SU-DHL-6 (cell line): Measurements from ENCODE around the gene FUT9.

ENCODE experiments used
- EZH2phosphoT487 ChIP-seq: fragments of 200-600 bp; sonication (generic), shearing (Covaris generic); conservative IDR thresholded peaks from 2 replicates; pipeline ENCODE4 v1.6.1; 2018; ENCODE audit warnings: mild to moderate bottlenecking, antibody characterized with exemption, low read length, moderate library complexity, mixed read lengths
- TF ChIP-seq, protein P1 (sequence below): fragments of 200-600 bp; sonication (generic); IDR thresholded peaks from one replicate; pipeline ENCODE4 v1.5.1; 2017; ENCODE audit warnings: antibody characterized with exemption, mild to moderate bottlenecking, low read length, moderate library complexity; ENCODE audit not compliant: insufficient read depth, poor library complexity, severe bottlenecking

DNA sequence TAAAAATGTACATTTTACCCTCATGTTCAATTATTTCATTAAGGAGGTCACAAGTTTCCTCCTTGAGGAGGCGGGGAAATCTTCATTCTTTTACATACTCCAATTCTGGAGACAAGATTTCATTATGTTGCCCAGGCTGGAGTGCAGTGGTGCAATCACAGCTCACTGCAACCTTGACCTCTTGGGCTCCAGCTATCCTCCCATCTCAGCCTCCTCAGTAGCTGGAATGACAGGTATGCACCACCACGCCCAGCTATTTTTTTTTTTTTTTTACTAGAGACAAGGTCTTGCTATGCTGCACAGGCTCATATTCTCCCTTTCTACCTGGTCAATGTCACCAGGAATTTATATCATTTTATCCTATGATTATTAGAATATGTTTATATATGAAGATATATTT lies 85.8 kb downstream of the FUT9 start:
- TF ChIP-seq EZH2phosphoT487: no peak
- TF ChIP-seq, protein P1, sequence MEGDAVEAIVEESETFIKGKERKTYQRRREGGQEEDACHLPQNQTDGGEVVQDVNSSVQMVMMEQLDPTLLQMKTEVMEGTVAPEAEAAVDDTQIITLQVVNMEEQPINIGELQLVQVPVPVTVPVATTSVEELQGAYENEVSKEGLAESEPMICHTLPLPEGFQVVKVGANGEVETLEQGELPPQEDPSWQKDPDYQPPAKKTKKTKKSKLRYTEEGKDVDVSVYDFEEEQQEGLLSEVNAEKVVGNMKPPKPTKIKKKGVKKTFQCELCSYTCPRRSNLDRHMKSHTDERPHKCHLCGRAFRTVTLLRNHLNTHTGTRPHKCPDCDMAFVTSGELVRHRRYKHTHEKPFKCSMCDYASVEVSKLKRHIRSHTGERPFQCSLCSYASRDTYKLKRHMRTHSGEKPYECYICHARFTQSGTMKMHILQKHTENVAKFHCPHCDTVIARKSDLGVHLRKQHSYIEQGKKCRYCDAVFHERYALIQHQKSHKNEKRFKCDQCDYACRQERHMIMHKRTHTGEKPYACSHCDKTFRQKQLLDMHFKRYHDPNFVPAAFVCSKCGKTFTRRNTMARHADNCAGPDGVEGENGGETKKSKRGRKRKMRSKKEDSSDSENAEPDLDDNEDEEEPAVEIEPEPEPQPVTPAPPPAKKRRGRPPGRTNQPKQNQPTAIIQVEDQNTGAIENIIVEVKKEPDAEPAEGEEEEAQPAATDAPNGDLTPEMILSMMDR: no peak
